HepG2 (cell line): ENCODE results near the gene CCSER1. TPM values are rescaled to one million over a fixed set of nuclear protein-coding genes. Genes with fewer than 3 reads are reported as not detected.

Source experiments
- ATAC-seq: fragments of 200-7000 bp; cut with Tn5 transposase; 3 replicates; pipeline ENCODE4 v1.9.1; 2020; ENCODE audit warnings: mild to moderate bottlenecking, moderate library complexity
- BruUV-seq: library from RNA; stranded (reverse); fragments of 400-500 nt; replicated peaks from 2 replicates; lab custom pipeline; 2021; lab: Mats Ljungman, UMichigan
- CTCF ChIA-PET: fragments of 300-600 bp; formaldehyde crosslinking; extraction: SDS; loops from one replicate; lab custom pipeline; 2021; ENCODE audit warnings: low total read pairs, inconsistent platforms, low intra/inter-chr PET ratio; lab: Yijun Ruan, JAX
- POLR2A ChIA-PET: fragments of 350-600 bp; sonication (Branson Sonifier 250); formaldehyde crosslinking; loops from one replicate; lab custom pipeline; 2020; ENCODE audit warnings: antibody characterized with exemption, inconsistent platforms; lab: Yijun Ruan, JAX
- DNase-seq: peaks from one replicate; pipeline ENCODE4 v3.0.0-alpha.2; 2015; ENCODE audit warnings: low spot score
- FAIRE-seq: peaks from 3 replicates; lab custom pipeline; 2011; peaks lifted over from hg19 to GRCh38; lab: Jason Lieb, UNC
- H2AFZ ChIP-seq: one replicate; pipeline ENCODE4 v1.6.1; 2011; ENCODE audit warnings: low read length, inconsistent platforms
- H3K27ac ChIP-seq: fragments of 300-600 bp; 3 replicates; pipeline ENCODE4 v1.8.0; 2011; ENCODE audit warnings: mixed run types, mild to moderate bottlenecking, mixed read lengths, low read length, inconsistent platforms; ENCODE audit not compliant: insufficient read depth; ENCODE audit errors: extremely low read length
- H3K27me3 ChIP-seq, 2 experiments: fragments of 200-600 bp in 1 of 2; 2 replicates in 1 of 2; 3 replicates in 1 of 2; pipeline versions ENCODE4 v1.6.0 to v1.8.0; 2011; ENCODE audit warnings: low read length in 2 of 2, mild to moderate bottlenecking in 2 of 2, moderate library complexity in 2 of 2, inconsistent platforms in 1 of 2; ENCODE audit not compliant: insufficient read depth in 2 of 2, control insufficient read depth in 1 of 2
- H3K36me3 ChIP-seq, 2 experiments: fragments of 200-600 bp in 1 of 2; replicated peaks in 1 of 2; 2 replicates in 1 of 2; 3 replicates in 1 of 2; pipeline versions ENCODE4 v1.5.1 to v1.8.0; 2011; ENCODE audit warnings: low read length in 2 of 2, inconsistent platforms in 1 of 2; ENCODE audit not compliant: insufficient read depth in 2 of 2, control insufficient read depth in 1 of 2
- H3K4me1 ChIP-seq: 2 replicates; pipeline ENCODE4 v1.5.1; 2012; ENCODE audit warnings: low read length, inconsistent platforms; ENCODE audit not compliant: insufficient read depth
- H3K4me2 ChIP-seq: 2 replicates; pipeline ENCODE4 v1.6.0; 2011; ENCODE audit warnings: low read depth, low read length, inconsistent platforms
- H3K4me3 ChIP-seq, 3 experiments: fragments of 200-600 bp in 1 of 3; sonication (generic), shearing (Covaris generic) in 1 of 3; replicated peaks in 1 of 3; 2 replicates each; pipeline ENCODE4 v1.5.1; 2011 to 2016; ENCODE audit warnings: low read length in 3 of 3, inconsistent platforms in 2 of 3, low read depth in 2 of 3, mild to moderate bottlenecking in 2 of 3, control low read depth in 1 of 3, mixed read lengths in 1 of 3; ENCODE audit not compliant: insufficient read depth in 1 of 3
- H3K79me2 ChIP-seq: one replicate; pipeline ENCODE4 v1.6.1; 2011; ENCODE audit warnings: low read length, inconsistent platforms; ENCODE audit not compliant: insufficient read depth
- H3K9ac ChIP-seq: 2 replicates; pipeline ENCODE4 v1.6.0; 2011; ENCODE audit warnings: mild to moderate bottlenecking, low read depth, low read length, inconsistent platforms; ENCODE audit not compliant: insufficient read depth
- H3K9me3 ChIP-seq: 2 replicates; pipeline ENCODE4 v1.5.1; 2012; ENCODE audit warnings: mild to moderate bottlenecking, low read length
- H4K20me1 ChIP-seq: 2 replicates; pipeline ENCODE4 v1.6.0; 2011; ENCODE audit warnings: inconsistent platforms, mild to moderate bottlenecking, low read length, moderate library complexity; ENCODE audit not compliant: insufficient read depth
- BCL6 ChIP-seq: IDR thresholded peaks from 2 replicates; pipeline ENCODE4 v1.6.1; 2016; ENCODE audit warnings: missing genetic modification reagents, missing compliant biosample characterization
- DR1 ChIP-seq: sonication (generic); formaldehyde crosslinking; IDR thresholded peaks from 2 replicates; pipeline ENCODE4 v1.8.0; 2021; ENCODE audit warnings: mild to moderate bottlenecking, missing genetic modification reagents, inconsistent platforms
- ELF1 ChIP-seq: sonication (generic); formaldehyde crosslinking; IDR thresholded peaks from 2 replicates; pipeline ENCODE4 v1.4.0; 2020; ENCODE audit warnings: missing genetic modification reagents
- EP300 ChIP-seq, 3 experiments: sonication (generic) in 1 of 3; formaldehyde crosslinking in 1 of 3; IDR thresholded peaks; 2 replicates each; pipeline versions ENCODE4 v1.5.1 to v1.6.1; 2011 to 2020; ENCODE audit warnings: low read depth in 2 of 3, low read length in 2 of 3, borderline replicate concordance in 1 of 3, improper control_type of control experiment in 1 of 3, mild to moderate bottlenecking in 1 of 3, missing genetic modification reagents in 1 of 3, moderate library complexity in 1 of 3
- KLF9 ChIP-seq: IDR thresholded peaks from 2 replicates; pipeline ENCODE4 v1.6.1; 2016; ENCODE audit warnings: low read depth
- SRY ChIP-seq: sonication (generic); formaldehyde crosslinking; IDR thresholded peaks from 2 replicates; pipeline ENCODE4 v1.8.0; 2022; ENCODE audit warnings: mild to moderate bottlenecking, missing genetic modification reagents
- ZFP36 ChIP-seq: fragments of 150-350 bp; IDR thresholded peaks from 2 replicates; pipeline ENCODE4 v1.6.1; 2018; ENCODE audit warnings: borderline replicate concordance, low read length, low read depth; ENCODE audit not compliant: partially characterized antibody
- ZNF256 ChIP-seq: sonication (generic); formaldehyde crosslinking; conservative IDR thresholded peaks from 2 replicates; pipeline ENCODE4 v1.4.0; 2020; ENCODE audit warnings: missing genetic modification reagents
- ZNF431 ChIP-seq: sonication (generic); formaldehyde crosslinking; IDR thresholded peaks from 2 replicates; pipeline ENCODE4 v1.9.0; 2022; ENCODE audit warnings: missing genetic modification reagents, low read depth, mild to moderate bottlenecking, borderline replicate concordance
- ZNF569 ChIP-seq: sonication (generic); formaldehyde crosslinking; IDR thresholded peaks from 2 replicates; pipeline ENCODE4 v1.5.0; 2020; ENCODE audit warnings: mild to moderate bottlenecking, missing genetic modification reagents, moderate library complexity, borderline replicate concordance
- ZNF672 ChIP-seq: sonication (generic); formaldehyde crosslinking; IDR thresholded peaks from 2 replicates; pipeline ENCODE4 v1.8.1; 2022; ENCODE audit warnings: missing genetic modification reagents
- ZNF761 ChIP-seq: sonication (generic); formaldehyde crosslinking; conservative IDR thresholded peaks from 2 replicates; pipeline ENCODE4 v1.4.0; 2020; ENCODE audit warnings: mild to moderate bottlenecking, missing genetic modification reagents
- ZSCAN30 ChIP-seq: sonication (generic); formaldehyde crosslinking; IDR thresholded peaks from 2 replicates; pipeline ENCODE4 v1.5.0; 2020; ENCODE audit warnings: mild to moderate bottlenecking, missing genetic modification reagents
- WGBS: methylation state at CpG from one replicate; pipeline ENCODE4 v1.1.6; 2017; ENCODE audit warnings: low lambda C conversion rate; 5-methylcytosine and 5-hydroxymethylcytosine counted together
- in situ Hi-C: cut with HindIII; loops from 2 replicates; pipeline ENCODE4 v1.10.0; 2017; ENCODE audit warnings: low pct_unique_long_range_greater_than_20kb; ENCODE audit not compliant: extremely low pct_ligation_motif_present
- intact Hi-C: fragments of 100-400 bp; cut with micrococcal nuclease; formaldehyde crosslinking; loops from one replicate; pipeline ENCODE4 v1.10.0; 2022; ENCODE audit not compliant: unreplicated experiment
- polyA plus RNA-seq, 8 experiments: library from polyadenylated mRNA; depleted of rRNA in 3 of 8; stranded (reverse) in 7 of 8; unstranded in 1 of 8; fragments of >200 nt; fragmentation: Illumina TruSeq in 4 of 8; extraction: Trizol in 4 of 8; gene quantifications; 2 replicates each; pipeline versions ENCODE4 v1.2.1 to v1.2.3, GENCODE V29; 2011 to 2016; ENCODE audit warnings: low read depth in 4 of 8, missing spikeins in 1 of 8, mixed read lengths in 1 of 8; ENCODE audit not compliant: insufficient read depth in 1 of 8
- total RNA-seq, 5 experiments: library from RNA; depleted of rRNA; stranded (reverse); fragments of >200 nt; fragmentation: Illumina TruSeq; extraction: Trizol; gene quantifications; 2 replicates each; pipeline ENCODE4 v1.2.3, GENCODE V29; 2016; ENCODE audit warnings: low read depth in 1 of 5
- TF ChIP-seq, protein P1 (sequence below): sonication (generic); formaldehyde crosslinking; conservative IDR thresholded peaks from 2 replicates; pipeline ENCODE4 v1.8.0; 2022; ENCODE audit warnings: missing genetic modification reagents
- TF ChIP-seq, protein P2 (sequence below): IDR thresholded peaks from 2 replicates; pipeline ENCODE4 v1.6.1; 2016; ENCODE audit warnings: missing genetic modification reagents, missing compliant biosample characterization
- TF ChIP-seq, protein P3 (sequence below): IDR thresholded peaks from 2 replicates; pipeline ENCODE4 v1.6.1; 2016
- TF ChIP-seq, protein P4 (sequence below): sonication (generic); formaldehyde crosslinking; IDR thresholded peaks from 2 replicates; pipeline ENCODE4 v1.5.1; 2020; ENCODE audit warnings: mild to moderate bottlenecking, missing genetic modification reagents, moderate library complexity

The CCSER1 gene
- total and polyA plus RNA-seq, 2 of the 13 experiments (the other 11 are each of a cell fraction or from before 2014, with no cell fraction given) = not detected

GRCh38 chr4:91283726-91284230 lies 1156.6 kb downstream of the CCSER1 start:
- in situ Hi-C loops (no loop called here), intact Hi-C loops (no loop called here)
- POLR2A ChIA-PET = no interaction called here
- 4% methylated on average over 1 of the region's 1 CpG for WGBS
- Histone ChIP-seq H2AFZ (no peak overlapping the region), H3K9ac (no peak overlapping the region), H3K79me2 (no peaks in the 10 kb centered on the region), H4K20me1 (no peaks in the 10 kb centered on the region), H3K36me3 (no peaks in the 10 kb centered on the region), H3K4me1 (no peaks in the 10 kb centered on the region), H3K4me3 (no peak overlapping the region), H3K27ac (no peak overlapping the region), H3K27me3 (no peaks in the 10 kb centered on the region), H3K4me2 (no peak overlapping the region), H3K9me3 (no peaks in the 10 kb centered on the region)
- DNase-seq (no peak), FAIRE-seq (no peak), ATAC-seq (no peak)
- BruUV-seq = no TSS peak
- CTCF ChIA-PET = no interaction called here
- TF ChIP-seq ZNF256 (CRISPR knock-in tag) = no peak
- no peak for TF ChIP-seq ELF1 (CRISPR knock-in tag)
- TF ChIP-seq, protein P1, sequence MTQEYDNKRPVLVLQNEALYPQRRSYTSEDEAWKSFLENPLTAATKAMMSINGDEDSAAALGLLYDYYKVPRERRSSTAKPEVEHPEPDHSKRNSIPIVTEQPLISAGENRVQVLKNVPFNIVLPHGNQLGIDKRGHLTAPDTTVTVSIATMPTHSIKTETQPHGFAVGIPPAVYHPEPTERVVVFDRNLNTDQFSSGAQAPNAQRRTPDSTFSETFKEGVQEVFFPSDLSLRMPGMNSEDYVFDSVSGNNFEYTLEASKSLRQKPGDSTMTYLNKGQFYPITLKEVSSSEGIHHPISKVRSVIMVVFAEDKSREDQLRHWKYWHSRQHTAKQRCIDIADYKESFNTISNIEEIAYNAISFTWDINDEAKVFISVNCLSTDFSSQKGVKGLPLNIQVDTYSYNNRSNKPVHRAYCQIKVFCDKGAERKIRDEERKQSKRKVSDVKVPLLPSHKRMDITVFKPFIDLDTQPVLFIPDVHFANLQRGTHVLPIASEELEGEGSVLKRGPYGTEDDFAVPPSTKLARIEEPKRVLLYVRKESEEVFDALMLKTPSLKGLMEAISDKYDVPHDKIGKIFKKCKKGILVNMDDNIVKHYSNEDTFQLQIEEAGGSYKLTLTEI (CRISPR knock-in tag) = no peak
- TF ChIP-seq, protein P2, sequence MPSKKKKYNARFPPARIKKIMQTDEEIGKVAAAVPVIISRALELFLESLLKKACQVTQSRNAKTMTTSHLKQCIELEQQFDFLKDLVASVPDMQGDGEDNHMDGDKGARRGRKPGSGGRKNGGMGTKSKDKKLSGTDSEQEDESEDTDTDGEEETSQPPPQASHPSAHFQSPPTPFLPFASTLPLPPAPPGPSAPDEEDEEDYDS (CRISPR knock-in tag) = no peak
- TF ChIP-seq ZSCAN30 = no peak
- no peak for TF ChIP-seq ZNF761
- no peak for TF ChIP-seq SRY (CRISPR knock-in tag)
- no peak for TF ChIP-seq ZFP36
- TF ChIP-seq, protein P3, sequence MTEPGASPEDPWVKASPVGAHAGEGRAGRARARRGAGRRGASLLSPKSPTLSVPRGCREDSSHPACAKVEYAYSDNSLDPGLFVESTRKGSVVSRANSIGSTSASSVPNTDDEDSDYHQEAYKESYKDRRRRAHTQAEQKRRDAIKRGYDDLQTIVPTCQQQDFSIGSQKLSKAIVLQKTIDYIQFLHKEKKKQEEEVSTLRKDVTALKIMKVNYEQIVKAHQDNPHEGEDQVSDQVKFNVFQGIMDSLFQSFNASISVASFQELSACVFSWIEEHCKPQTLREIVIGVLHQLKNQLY (CRISPR knock-in tag) = no peak
- TF ChIP-seq ZNF431 (CRISPR knock-in tag) = no peak
- TF ChIP-seq, protein P4, sequence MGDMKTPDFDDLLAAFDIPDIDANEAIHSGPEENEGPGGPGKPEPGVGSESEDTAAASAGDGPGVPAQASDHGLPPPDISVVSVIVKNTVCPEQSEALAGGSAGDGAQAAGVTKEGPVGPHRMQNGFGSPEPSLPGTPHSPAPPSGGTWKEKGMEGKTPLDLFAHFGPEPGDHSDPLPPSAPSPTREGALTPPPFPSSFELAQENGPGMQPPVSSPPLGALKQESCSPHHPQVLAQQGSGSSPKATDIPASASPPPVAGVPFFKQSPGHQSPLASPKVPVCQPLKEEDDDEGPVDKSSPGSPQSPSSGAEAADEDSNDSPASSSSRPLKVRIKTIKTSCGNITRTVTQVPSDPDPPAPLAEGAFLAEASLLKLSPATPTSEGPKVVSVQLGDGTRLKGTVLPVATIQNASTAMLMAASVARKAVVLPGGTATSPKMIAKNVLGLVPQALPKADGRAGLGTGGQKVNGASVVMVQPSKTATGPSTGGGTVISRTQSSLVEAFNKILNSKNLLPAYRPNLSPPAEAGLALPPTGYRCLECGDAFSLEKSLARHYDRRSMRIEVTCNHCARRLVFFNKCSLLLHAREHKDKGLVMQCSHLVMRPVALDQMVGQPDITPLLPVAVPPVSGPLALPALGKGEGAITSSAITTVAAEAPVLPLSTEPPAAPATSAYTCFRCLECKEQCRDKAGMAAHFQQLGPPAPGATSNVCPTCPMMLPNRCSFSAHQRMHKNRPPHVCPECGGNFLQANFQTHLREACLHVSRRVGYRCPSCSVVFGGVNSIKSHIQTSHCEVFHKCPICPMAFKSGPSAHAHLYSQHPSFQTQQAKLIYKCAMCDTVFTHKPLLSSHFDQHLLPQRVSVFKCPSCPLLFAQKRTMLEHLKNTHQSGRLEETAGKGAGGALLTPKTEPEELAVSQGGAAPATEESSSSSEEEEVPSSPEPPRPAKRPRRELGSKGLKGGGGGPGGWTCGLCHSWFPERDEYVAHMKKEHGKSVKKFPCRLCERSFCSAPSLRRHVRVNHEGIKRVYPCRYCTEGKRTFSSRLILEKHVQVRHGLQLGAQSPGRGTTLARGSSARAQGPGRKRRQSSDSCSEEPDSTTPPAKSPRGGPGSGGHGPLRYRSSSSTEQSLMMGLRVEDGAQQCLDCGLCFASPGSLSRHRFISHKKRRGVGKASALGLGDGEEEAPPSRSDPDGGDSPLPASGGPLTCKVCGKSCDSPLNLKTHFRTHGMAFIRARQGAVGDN (CRISPR knock-in tag) = no peak
- no peak for TF ChIP-seq EP300 (IDR thresholded peaks at IDR 0.05; ENCODE audit: low read depth in 2 of 2, low read length in 2 of 2)
- no peak for TF ChIP-seq EP300 (CRISPR knock-in tag; IDR thresholded peaks at IDR 0.05; ENCODE audit: borderline replicate concordance)
- TF ChIP-seq BCL6 (CRISPR knock-in tag) = no peak
- no peak for TF ChIP-seq KLF9 (CRISPR knock-in tag)
- TF ChIP-seq ZNF569 = no peak
- TF ChIP-seq DR1 (CRISPR knock-in tag) = no peak
- TF ChIP-seq ZNF672 = no peak
